ENCODE measurements around the gene TBCD. TPM values are rescaled to one million over a fixed set of nuclear protein-coding genes. Genes with fewer than 3 reads are reported as not detected.

The TBCD gene
- total RNA-seq, 1 donor = 22.5 TPM

DNA sequence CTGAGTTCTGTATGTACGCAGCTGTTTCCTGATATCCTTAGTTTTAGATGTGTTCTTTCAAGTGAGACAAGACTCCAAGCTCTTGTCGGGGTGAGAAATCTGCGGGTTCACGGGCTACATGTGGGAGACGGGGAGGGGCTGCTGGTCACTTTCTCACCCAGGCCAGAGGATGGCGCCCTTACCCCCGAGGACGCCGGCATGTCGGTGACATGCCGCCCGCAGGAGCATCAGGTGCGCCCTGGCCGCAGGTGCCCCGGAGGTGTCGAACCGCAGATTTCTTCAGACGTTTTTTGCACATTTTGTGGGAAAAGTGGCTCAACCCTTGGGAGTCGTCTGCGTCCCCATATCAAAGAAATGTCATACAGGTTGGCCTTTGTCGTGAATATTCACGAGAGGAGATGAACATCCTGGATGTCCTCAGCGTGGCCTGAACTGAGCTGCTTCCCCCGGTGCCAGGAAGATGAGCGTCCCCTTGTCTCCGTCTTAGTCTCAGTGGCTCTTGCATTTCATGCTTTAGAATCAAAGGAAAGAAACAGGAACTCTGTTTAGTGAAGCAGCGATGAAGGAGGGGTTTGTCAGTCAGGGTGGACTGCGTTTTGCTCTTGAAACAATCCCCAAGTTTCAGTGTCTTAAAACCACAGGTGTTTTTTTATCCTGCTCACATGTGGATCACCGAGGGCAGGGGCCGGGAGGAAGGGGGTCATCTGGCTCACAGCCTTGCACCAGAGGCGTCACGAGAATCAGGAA lies 163.3 kb downstream of the TBCD start:
- no peak for DNase-seq (ENCODE audit: low read depth)
- H3K4me3 ChIP-seq (ENCODE audit: low read depth, low read length) = no peak overlapping the region
- TF ChIP-seq, protein P1, sequence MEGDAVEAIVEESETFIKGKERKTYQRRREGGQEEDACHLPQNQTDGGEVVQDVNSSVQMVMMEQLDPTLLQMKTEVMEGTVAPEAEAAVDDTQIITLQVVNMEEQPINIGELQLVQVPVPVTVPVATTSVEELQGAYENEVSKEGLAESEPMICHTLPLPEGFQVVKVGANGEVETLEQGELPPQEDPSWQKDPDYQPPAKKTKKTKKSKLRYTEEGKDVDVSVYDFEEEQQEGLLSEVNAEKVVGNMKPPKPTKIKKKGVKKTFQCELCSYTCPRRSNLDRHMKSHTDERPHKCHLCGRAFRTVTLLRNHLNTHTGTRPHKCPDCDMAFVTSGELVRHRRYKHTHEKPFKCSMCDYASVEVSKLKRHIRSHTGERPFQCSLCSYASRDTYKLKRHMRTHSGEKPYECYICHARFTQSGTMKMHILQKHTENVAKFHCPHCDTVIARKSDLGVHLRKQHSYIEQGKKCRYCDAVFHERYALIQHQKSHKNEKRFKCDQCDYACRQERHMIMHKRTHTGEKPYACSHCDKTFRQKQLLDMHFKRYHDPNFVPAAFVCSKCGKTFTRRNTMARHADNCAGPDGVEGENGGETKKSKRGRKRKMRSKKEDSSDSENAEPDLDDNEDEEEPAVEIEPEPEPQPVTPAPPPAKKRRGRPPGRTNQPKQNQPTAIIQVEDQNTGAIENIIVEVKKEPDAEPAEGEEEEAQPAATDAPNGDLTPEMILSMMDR (IDR thresholded peaks at IDR 0.05; ENCODE audit: insufficient read depth, low read depth, low read length) = peak; percentile 28

DNA sequence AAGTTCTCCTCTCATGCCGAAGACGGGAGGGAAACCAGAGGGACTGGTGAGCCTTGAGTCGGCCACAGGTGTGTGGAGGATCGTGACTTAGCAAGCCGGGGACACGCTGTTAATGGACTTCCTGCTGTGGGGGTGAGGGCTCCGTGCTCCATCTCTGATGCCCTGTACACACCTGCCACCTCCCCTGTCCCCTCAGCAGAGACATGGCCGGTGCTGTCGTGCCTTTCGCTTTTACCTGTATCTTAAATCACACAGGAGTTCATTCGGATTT lies 163.8 kb downstream of the TBCD start:
- TF ChIP-seq, protein P1 (IDR thresholded peaks at IDR 0.05; ENCODE audit: insufficient read depth, low read depth, low read length) = no peak
- no peak for DNase-seq (ENCODE audit: low read depth)
- no peak overlapping the region for H3K4me3 ChIP-seq (ENCODE audit: low read depth, low read length)

DNA sequence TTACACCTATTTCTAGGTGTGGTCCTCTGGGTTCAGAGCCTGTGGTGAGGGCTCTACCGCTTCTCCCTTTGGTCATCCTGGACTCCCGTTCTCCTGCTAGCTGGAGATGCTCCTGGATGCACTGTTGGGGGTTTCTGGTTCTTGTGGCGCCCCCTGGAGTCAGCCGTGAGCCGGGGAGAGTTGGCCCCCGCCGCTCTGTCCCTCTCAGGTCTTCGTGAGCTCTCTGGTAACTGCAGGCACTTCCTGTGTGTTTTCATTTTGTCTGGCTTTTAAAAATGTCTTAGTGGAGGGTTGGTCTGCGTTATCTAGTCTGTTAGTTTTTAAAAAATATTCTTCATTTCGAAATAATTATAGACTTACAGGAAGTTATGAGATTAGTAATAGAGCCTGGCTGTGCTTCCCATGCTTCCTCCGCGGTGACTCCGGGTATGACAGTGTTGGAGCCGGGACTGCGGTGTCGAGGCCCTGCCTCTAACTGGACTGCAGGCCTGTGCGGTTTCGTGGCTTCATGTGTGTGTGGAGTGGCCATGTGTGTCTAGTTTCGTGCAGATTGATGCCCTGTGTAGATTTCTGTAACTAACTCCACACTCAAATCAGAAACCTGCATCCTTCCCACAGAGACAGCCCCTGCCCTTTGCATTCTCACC lies 166.0 kb downstream of the TBCD start:
- TF ChIP-seq, protein P1 (IDR thresholded peaks at IDR 0.05; ENCODE audit: insufficient read depth, low read depth, low read length) = peak; percentile 61
- DNase-seq (ENCODE audit: low read depth) = peak; percentile 68

DNA sequence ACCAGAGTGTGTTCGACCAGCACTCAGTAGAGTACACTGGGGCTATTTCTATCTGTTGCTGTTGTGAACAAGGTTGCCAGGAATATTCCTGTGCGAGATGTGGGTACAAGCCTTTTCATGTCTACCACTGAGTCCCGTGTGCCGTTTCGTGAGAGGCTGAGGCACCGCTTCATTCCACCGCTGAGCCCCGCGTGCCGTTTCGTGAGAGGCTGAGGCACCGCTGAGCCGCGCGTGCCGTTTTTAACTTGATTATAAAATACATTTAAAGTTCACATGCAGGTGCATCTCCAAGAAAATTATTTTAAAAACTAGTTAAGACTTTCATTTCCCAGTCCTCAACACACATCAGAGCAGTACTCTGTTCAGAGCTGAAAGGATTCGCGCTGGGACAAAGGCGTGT lies 166.6 kb downstream of the TBCD start:
- TF ChIP-seq, protein P1 (IDR thresholded peaks at IDR 0.05; ENCODE audit: insufficient read depth, low read depth, low read length) = no peak

More for the DNA sequence above, 166.0 kb downstream of the TBCD start:
- no peak overlapping the region for H3K4me3 ChIP-seq (ENCODE audit: low read depth, low read length)

DNA sequence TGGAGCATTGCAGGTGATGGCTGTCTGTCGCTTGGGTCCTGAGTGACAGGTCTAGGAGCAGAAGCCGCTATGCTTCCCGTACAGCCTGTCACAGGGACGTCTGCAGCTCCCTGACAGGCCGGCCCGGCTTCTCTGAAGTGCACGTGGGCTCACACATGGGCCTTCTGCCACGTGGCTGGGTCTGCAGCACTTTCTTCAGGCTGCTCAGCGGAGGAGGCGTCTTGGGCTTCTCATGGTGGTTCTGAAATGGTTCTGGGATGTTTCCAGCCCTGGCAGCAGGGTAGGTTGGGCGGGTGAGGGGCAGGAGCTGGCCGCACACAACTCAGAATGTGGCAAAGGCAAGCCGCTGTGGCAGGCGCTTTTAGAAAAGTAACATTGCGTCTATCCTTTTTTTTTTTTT lies 168.3 kb downstream of the TBCD start:
- TF ChIP-seq, protein P1 (IDR thresholded peaks at IDR 0.05; ENCODE audit: insufficient read depth, low read depth, low read length) = no peak
- DNase-seq (ENCODE audit: low read depth) = no peak
- H3K4me3 ChIP-seq (ENCODE audit: low read depth, low read length) = no peak overlapping the region

More for the DNA sequence above, 166.6 kb downstream of the TBCD start:
- no peak overlapping the region for H3K4me3 ChIP-seq (ENCODE audit: low read depth, low read length)
- DNase-seq (ENCODE audit: low read depth) = no peak

DNA sequence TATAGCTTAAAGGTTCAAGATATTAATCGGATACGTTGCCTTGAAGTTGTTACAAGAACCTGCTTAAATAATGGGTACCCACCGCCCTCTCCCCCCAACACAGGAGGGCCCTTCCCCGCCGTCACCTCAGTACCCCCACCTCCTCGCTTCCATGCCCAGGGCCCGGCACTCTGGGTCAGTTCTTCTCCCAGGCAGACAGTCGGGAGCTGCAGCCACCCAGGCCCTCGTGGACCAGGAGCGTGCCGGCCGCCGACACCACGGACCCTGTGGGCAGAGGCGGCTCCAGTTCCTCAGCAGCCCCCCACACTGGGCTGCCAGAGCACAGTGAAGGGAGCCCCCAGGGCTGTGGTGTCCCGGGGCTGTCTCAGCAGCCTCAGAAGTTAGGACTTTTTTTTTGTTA lies 168.8 kb downstream of the TBCD start:
- TF ChIP-seq, protein P1 (IDR thresholded peaks at IDR 0.05; ENCODE audit: insufficient read depth, low read depth, low read length) = no peak
- no peak for DNase-seq (ENCODE audit: low read depth)
- no peak overlapping the region for H3K4me3 ChIP-seq (ENCODE audit: low read depth, low read length)
